PC-3 (cell line): ENCODE results near the gene UROS. TPM values are rescaled to one million over a fixed set of nuclear protein-coding genes. Genes with fewer than 3 reads are reported as not detected.

Experiments used
- ATAC-seq: fragments of 200-7000 bp; cut with Tn5 transposase; 2 replicates; pipeline ENCODE4 v1.9.1; 2020; ENCODE audit warnings: mild to moderate bottlenecking, moderate library complexity
- BruUV-seq: library from RNA; stranded (reverse); fragments of 400-500 nt; replicated peaks from 2 replicates; lab custom pipeline; 2021; lab: Mats Ljungman, UMichigan
- CTCF ChIA-PET: fragments of 300-600 bp; sonication (Branson Sonifier 250); formaldehyde crosslinking; loops from one replicate; lab custom pipeline; 2022; ENCODE audit warnings: antibody characterized with exemption; lab: Charles Lee
- POLR2A ChIA-PET: fragments of 300-600 bp; sonication (Branson Sonifier 250); formaldehyde crosslinking; loops from one replicate; lab custom pipeline; 2022; ENCODE audit warnings: antibody characterized with exemption; ENCODE audit not compliant: unreplicated experiment; lab: Charles Lee
- DNase-seq: peaks from one replicate; pipeline ENCODE4 v3.0.0-alpha.2; 2015
- H2AFZ ChIP-seq: fragments of 300-600 bp; sonication (generic); 2 replicates; pipeline ENCODE4 v1.6.0; 2016; ENCODE audit warnings: antibody characterized with exemption, low read length
- H3F3A ChIP-seq: fragments of 300-600 bp; sonication (generic); one replicate; pipeline ENCODE4 v1.6.0; 2017; ENCODE audit warnings: antibody characterized with exemption, low read length, control low read depth, mild to moderate bottlenecking; ENCODE audit not compliant: unreplicated experiment
- H3K27ac ChIP-seq: fragments of 300-600 bp; sonication (generic); 2 replicates; pipeline ENCODE4 v1.5.1; 2016; ENCODE audit warnings: mild to moderate bottlenecking, low read length
- H3K27me3 ChIP-seq: fragments of 300-600 bp; sonication (generic); 2 replicates; pipeline ENCODE4 v1.6.1; 2016; ENCODE audit warnings: low read length, mixed read lengths
- H3K36me3 ChIP-seq: fragments of 300-600 bp; sonication (generic); 2 replicates; pipeline ENCODE4 v1.6.1; 2016; ENCODE audit warnings: low read depth, mixed run types, low read length, mixed read lengths
- H3K4me1 ChIP-seq: fragments of 300-600 bp; sonication (generic); 2 replicates; pipeline ENCODE4 v1.5.1; 2016; ENCODE audit warnings: low read length; ENCODE audit not compliant: insufficient read depth
- H3K4me2 ChIP-seq: fragments of 300-600 bp; sonication (generic); 2 replicates; pipeline ENCODE4 v1.6.0; 2016; ENCODE audit warnings: low read length
- H3K4me3 ChIP-seq: fragments of 300-600 bp; sonication (generic); 2 replicates; pipeline ENCODE4 v1.5.1; 2016; ENCODE audit warnings: mild to moderate bottlenecking, low read length, mixed read lengths
- H3K79me2 ChIP-seq: fragments of 300-600 bp; sonication (generic); 2 replicates; pipeline ENCODE4 v1.6.1; 2017; ENCODE audit warnings: low read length, mixed read lengths
- H3K9ac ChIP-seq: fragments of 300-600 bp; sonication (generic); 2 replicates; pipeline ENCODE4 v1.6.0; 2016; ENCODE audit warnings: mild to moderate bottlenecking, low read length
- H3K9me2 ChIP-seq: fragments of 300-600 bp; sonication (generic); replicated peaks from 2 replicates; pipeline ENCODE4 v1.6.1; 2016; ENCODE audit warnings: mixed run types, low read length, mixed read lengths
- H3K9me3 ChIP-seq: fragments of 300-600 bp; sonication (generic); 2 replicates; pipeline ENCODE4 v1.6.1; 2016; ENCODE audit warnings: low read length, mixed read lengths
- H4K20me1 ChIP-seq: fragments of 300-600 bp; sonication (generic); 2 replicates; pipeline ENCODE4 v1.6.1; 2016; ENCODE audit warnings: low read length, mixed read lengths
- CTCF ChIP-seq: fragments of 300-600 bp; sonication (generic); conservative IDR thresholded peaks from 2 replicates; pipeline ENCODE4 v1.5.1; 2017; ENCODE audit warnings: antibody characterized with exemption, low read depth, mild to moderate bottlenecking, low read length
- EZH2 ChIP-seq: fragments of 300-600 bp; sonication (generic); IDR thresholded peaks from one replicate; pipeline ENCODE4 v1.6.1; 2017; ENCODE audit warnings: antibody characterized with exemption, mild to moderate bottlenecking, low read length; ENCODE audit not compliant: unreplicated experiment
- EZH2phosphoT487 ChIP-seq: fragments of 300-600 bp; sonication (generic); IDR thresholded peaks from 2 replicates; pipeline ENCODE4 v1.6.1; 2018; ENCODE audit warnings: mild to moderate bottlenecking, antibody characterized with exemption, low read length, borderline replicate concordance
- intact Hi-C: fragments of 100-400 bp; cut with micrococcal nuclease; formaldehyde crosslinking; loops from 2 replicates; pipeline ENCODE4 v1.9.0; 2023
- total RNA-seq: library from RNA; depleted of rRNA; stranded (reverse); fragments of >200 nt; gene quantifications from 2 replicates; pipeline ENCODE4 v1.2.3, GENCODE V29; 2014

UROS gene
- total RNA-seq, 1 experiment from 2014 or later = 50.6 TPM

- ChIA-PET CTCF (no interaction called here), POLR2A (no interaction called here)
- Histone ChIP-seq H3K4me1 (peaks cover 17% of the 10 kb centered on the region), H3K9me2 (no peaks in the 10 kb centered on the region), H3K9ac (no peak overlapping the region), H3K27me3 (no peaks in the 10 kb centered on the region), H3K4me3 (no peak overlapping the region), H3F3A (no peaks in the 10 kb centered on the region), H4K20me1 (no peaks in the 10 kb centered on the region), H3K4me2 (no peak overlapping the region), H3K36me3 (peaks cover 16% of the 10 kb centered on the region), H2AFZ (no peak overlapping the region), H3K27ac (no peak overlapping the region), H3K9me3 (no peaks in the 10 kb centered on the region), H3K79me2 (no peaks in the 10 kb centered on the region)
- TF ChIP-seq EZH2phosphoT487 (no peak), EZH2 (no peak), CTCF (no peak)
- no TSS peak for BruUV-seq
- intact Hi-C loops = no loop called here
- DNase-seq (no peak), ATAC-seq (no peak)
Measured at GRCh38 chr10:125843603-125844329, 20.7 kb upstream of the UROS start.

GRCh38 chr10:125840955-125841354, 17.9 kb upstream of the UROS start:
- H3K4me3 ChIP-seq = no peak overlapping the region
- H3K9ac ChIP-seq = no peak overlapping the region
- CTCF ChIA-PET = no interaction called here
- BruUV-seq = no TSS peak
- intact Hi-C loops = no loop called here
- DNase-seq (peak; percentile 73), ATAC-seq (peak; percentile 84)
- H3K79me2 ChIP-seq = no peaks in the 10 kb centered on the region
- H3K9me3 ChIP-seq = no peaks in the 10 kb centered on the region
- no peaks in the 10 kb centered on the region for H3K9me2 ChIP-seq
- peak overlapping the region; percentile 46 for H3K4me2 ChIP-seq
- no peaks in the 10 kb centered on the region for H3K27me3 ChIP-seq
- peaks cover 42% of the 10 kb centered on the region for H3K36me3 ChIP-seq
- no peaks in the 10 kb centered on the region for H4K20me1 ChIP-seq
- H3K27ac ChIP-seq = peak overlapping the region; percentile 50
- H2AFZ ChIP-seq = no peak overlapping the region
- H3F3A ChIP-seq = peaks cover 7% of the 10 kb centered on the region
- H3K4me1 ChIP-seq = peaks cover 17% of the 10 kb centered on the region
- POLR2A ChIA-PET = no interaction called here
- TF ChIP-seq CTCF = no peak
- TF ChIP-seq EZH2 = no peak
- no peak for TF ChIP-seq EZH2phosphoT487

- no peak for ATAC-seq
- H3K27ac ChIP-seq = peak overlapping the region; percentile 19
- intact Hi-C loops = no loop called here
- POLR2A ChIA-PET = no interaction called here
- H3K79me2 ChIP-seq = no peaks in the 10 kb centered on the region
- CTCF ChIA-PET = no interaction called here
- TF ChIP-seq CTCF (no peak), EZH2 (no peak), EZH2phosphoT487 (no peak)
- no peak overlapping the region for H3K9ac ChIP-seq
- H2AFZ ChIP-seq = no peak overlapping the region
- no peaks in the 10 kb centered on the region for H4K20me1 ChIP-seq
- no peaks in the 10 kb centered on the region for H3K27me3 ChIP-seq
- H3K4me2 ChIP-seq = 0 out of 2 replicates have a peak overlapping the region, but pooled peaks have one; percentile 46
- no peaks in the 10 kb centered on the region for H3K9me3 ChIP-seq
- peaks cover 48% of the 10 kb centered on the region for H3K36me3 ChIP-seq
- no peak overlapping the region for H3K4me3 ChIP-seq
- peaks cover 7% of the 10 kb centered on the region for H3F3A ChIP-seq
- no peak for DNase-seq
- H3K9me2 ChIP-seq = no peaks in the 10 kb centered on the region
- no TSS peak for BruUV-seq
- H3K4me1 ChIP-seq = peaks cover 17% of the 10 kb centered on the region
Measured at GRCh38 chr10:125840406-125840805, 17.3 kb upstream of the UROS start.
